OCI-LY1 (cell line): ENCODE measurements around the gene COL9A1.

ENCODE experiments used
- H2AFZ ChIP-seq: fragments of 200-600 bp; sonication (generic), shearing (Covaris generic); 2 replicates; pipeline ENCODE4 v1.6.0; 2014; ENCODE audit warnings: antibody characterized with exemption, mild to moderate bottlenecking, low read length
- H3F3A ChIP-seq: fragments of 200-600 bp; sonication (generic), shearing (Covaris generic); 2 replicates; pipeline ENCODE4 v1.6.0; 2014; ENCODE audit warnings: mild to moderate bottlenecking, antibody characterized with exemption, low read length, moderate library complexity; ENCODE audit not compliant: insufficient read depth
- H3K27ac ChIP-seq: fragments of 200-600 bp; sonication (generic); 2 replicates; pipeline ENCODE4 v1.5.1; 2014; ENCODE audit warnings: low read length, mixed run types, mild to moderate bottlenecking, low read depth; ENCODE audit not compliant: poor library complexity, severe bottlenecking
- H3K27me3 ChIP-seq: fragments of 200-600 bp; sonication (generic); 2 replicates; pipeline ENCODE4 v1.6.0; 2014; ENCODE audit warnings: antibody characterized with exemption, mild to moderate bottlenecking, low read length, moderate library complexity; ENCODE audit not compliant: insufficient read depth
- H3K36me3 ChIP-seq: fragments of 200-600 bp; sonication (generic); 2 replicates; pipeline ENCODE4 v1.6.1; 2014; ENCODE audit warnings: mild to moderate bottlenecking, antibody characterized with exemption, low read length, moderate library complexity, mixed read lengths; ENCODE audit not compliant: insufficient read depth
- H3K4me1 ChIP-seq: fragments of 200-600 bp; sonication (generic); 2 replicates; pipeline ENCODE4 v1.5.1; 2014; ENCODE audit warnings: mild to moderate bottlenecking, low read length, moderate library complexity; ENCODE audit not compliant: insufficient read depth, severe bottlenecking
- H3K4me2 ChIP-seq: fragments of 200-600 bp; sonication (generic), shearing (Covaris generic); 2 replicates; pipeline ENCODE4 v1.6.1; 2014; ENCODE audit warnings: low read length
- H3K4me3 ChIP-seq: fragments of 200-600 bp; sonication (generic); 2 replicates; pipeline ENCODE4 v1.5.1; 2014; ENCODE audit warnings: low read length, low read depth, mild to moderate bottlenecking, mixed read lengths; ENCODE audit not compliant: poor library complexity, severe bottlenecking
- H3K79me2 ChIP-seq: fragments of 200-600 bp; shearing (Covaris generic); 2 replicates; pipeline ENCODE4 v1.6.1; 2016; ENCODE audit warnings: mixed run types, low read length, mixed read lengths; ENCODE audit not compliant: insufficient read depth
- H3K9ac ChIP-seq: fragments of 200-600 bp; sonication (generic), shearing (Covaris generic); 2 replicates; pipeline ENCODE4 v1.6.1; 2014; ENCODE audit warnings: mild to moderate bottlenecking, low read length, mixed read lengths
- H3K9me2 ChIP-seq: fragments of 200-600 bp; sonication (generic), shearing (Covaris generic); 2 replicates; pipeline ENCODE4 v1.6.1; 2014; ENCODE audit warnings: low read depth, mild to moderate bottlenecking, low read length, mixed read lengths
- H3K9me3 ChIP-seq: fragments of 200-600 bp; shearing (Covaris generic); 2 replicates; pipeline ENCODE4 v1.6.1; 2014; ENCODE audit warnings: low read length, mixed read lengths
- H4K20me1 ChIP-seq: fragments of 200-600 bp; sonication (generic), shearing (Covaris generic); 2 replicates; pipeline ENCODE4 v1.6.0; 2016; ENCODE audit warnings: mild to moderate bottlenecking, low read length; ENCODE audit not compliant: insufficient read depth
- EZH2 ChIP-seq: fragments of 200-600 bp; sonication (generic), shearing (Covaris generic); IDR thresholded peaks from 2 replicates; pipeline ENCODE4 v1.8.0; 2017; ENCODE audit warnings: borderline replicate concordance, mixed run types, mild to moderate bottlenecking, antibody characterized with exemption, low read length, moderate library complexity, mixed read lengths
- TF ChIP-seq, protein P1 (sequence below): fragments of 200-600 bp; sonication (generic), shearing (Covaris generic); IDR thresholded peaks from 2 replicates; pipeline ENCODE4 v1.5.1; 2017; ENCODE audit warnings: mild to moderate bottlenecking, antibody characterized with exemption, low read length, moderate library complexity, mixed read lengths

Gene COL9A1

DNA sequence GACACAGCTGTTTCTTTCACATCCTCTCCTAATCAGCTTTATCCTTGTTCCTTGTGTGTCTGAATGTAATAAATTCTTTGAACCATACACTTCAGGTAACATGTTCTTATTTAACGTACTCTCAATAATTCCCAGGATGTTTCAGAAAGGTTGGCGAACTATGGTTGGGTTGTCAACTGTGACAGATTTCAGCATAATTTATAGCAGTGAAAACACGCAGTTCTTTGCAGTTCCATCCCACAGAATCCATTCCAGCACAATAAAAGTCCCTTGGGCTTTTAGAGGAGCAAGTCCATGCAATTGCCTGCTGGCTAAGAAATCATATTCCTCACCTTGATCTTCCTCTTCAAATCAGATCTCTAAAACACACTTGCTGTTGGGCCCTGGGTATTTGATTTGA, 119.3 kb downstream of the COL9A1 start:
- H3K4me1 ChIP-seq, result no peaks in the 10 kb centered on the region
- no peaks in the 10 kb centered on the region for H4K20me1 ChIP-seq
- no peak overlapping the region for H3K9ac ChIP-seq
- TF ChIP-seq, protein P1, sequence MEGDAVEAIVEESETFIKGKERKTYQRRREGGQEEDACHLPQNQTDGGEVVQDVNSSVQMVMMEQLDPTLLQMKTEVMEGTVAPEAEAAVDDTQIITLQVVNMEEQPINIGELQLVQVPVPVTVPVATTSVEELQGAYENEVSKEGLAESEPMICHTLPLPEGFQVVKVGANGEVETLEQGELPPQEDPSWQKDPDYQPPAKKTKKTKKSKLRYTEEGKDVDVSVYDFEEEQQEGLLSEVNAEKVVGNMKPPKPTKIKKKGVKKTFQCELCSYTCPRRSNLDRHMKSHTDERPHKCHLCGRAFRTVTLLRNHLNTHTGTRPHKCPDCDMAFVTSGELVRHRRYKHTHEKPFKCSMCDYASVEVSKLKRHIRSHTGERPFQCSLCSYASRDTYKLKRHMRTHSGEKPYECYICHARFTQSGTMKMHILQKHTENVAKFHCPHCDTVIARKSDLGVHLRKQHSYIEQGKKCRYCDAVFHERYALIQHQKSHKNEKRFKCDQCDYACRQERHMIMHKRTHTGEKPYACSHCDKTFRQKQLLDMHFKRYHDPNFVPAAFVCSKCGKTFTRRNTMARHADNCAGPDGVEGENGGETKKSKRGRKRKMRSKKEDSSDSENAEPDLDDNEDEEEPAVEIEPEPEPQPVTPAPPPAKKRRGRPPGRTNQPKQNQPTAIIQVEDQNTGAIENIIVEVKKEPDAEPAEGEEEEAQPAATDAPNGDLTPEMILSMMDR, result no peak
- no peak for TF ChIP-seq EZH2
- H3K4me2 ChIP-seq, result no peak overlapping the region
- H3K4me3 ChIP-seq, result no peak overlapping the region
- H3F3A ChIP-seq, result no peaks in the 10 kb centered on the region
- H3K27ac ChIP-seq, result no peak overlapping the region
- H3K9me2 ChIP-seq, result no peaks in the 10 kb centered on the region
- no peaks in the 10 kb centered on the region for H3K9me3 ChIP-seq
- no peaks in the 10 kb centered on the region for H3K36me3 ChIP-seq
- no peaks in the 10 kb centered on the region for H3K27me3 ChIP-seq
- no peak overlapping the region for H2AFZ ChIP-seq
- no peaks in the 10 kb centered on the region for H3K79me2 ChIP-seq

DNA sequence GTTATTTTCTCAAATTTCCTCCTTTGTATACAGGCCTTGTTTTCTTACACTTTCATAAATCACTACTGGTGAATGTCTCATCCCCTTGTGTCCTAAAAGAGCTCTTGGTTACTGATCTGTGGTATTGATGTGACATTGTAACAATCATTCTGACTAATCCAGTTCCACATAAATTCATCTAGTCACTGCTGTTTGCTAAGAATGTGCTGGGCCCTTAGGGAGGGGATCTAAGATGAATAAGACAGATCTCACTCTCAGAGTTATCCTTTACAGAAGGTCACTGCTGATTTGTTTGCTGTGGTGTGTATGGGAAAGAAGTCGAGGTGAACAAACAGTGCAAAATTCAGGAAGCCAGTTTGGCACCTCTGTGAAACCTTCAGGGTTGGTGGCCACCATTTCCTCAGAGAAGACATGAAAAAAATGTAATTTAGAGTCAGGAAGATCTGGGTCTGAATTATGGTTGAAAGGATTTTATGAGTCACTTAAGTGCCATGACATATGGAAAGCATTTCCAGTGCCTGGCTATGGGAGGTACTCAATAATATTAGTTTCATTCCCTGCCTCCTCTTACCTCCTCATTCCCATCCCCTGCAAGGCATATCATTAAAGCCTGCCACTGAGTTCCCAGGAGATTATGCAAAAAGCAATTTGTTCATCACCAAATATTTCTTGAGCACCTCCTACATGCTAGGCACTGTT, 121.8 kb downstream of the COL9A1 start:
- H3K4me2 ChIP-seq, result no peak overlapping the region
- no peak overlapping the region for H2AFZ ChIP-seq
- no peak overlapping the region for H3K4me3 ChIP-seq
- no peak overlapping the region for H3K9ac ChIP-seq
- no peaks in the 10 kb centered on the region for H3K79me2 ChIP-seq
- TF ChIP-seq, protein P1, result no peak
- no peak for TF ChIP-seq EZH2
- H3K27ac ChIP-seq, result no peak overlapping the region
- no peaks in the 10 kb centered on the region for H3K9me3 ChIP-seq
- H3K9me2 ChIP-seq, result no peaks in the 10 kb centered on the region
- H3K27me3 ChIP-seq, result no peaks in the 10 kb centered on the region
- H3F3A ChIP-seq, result no peaks in the 10 kb centered on the region
- no peaks in the 10 kb centered on the region for H3K36me3 ChIP-seq
- H3K4me1 ChIP-seq, result no peaks in the 10 kb centered on the region
- H4K20me1 ChIP-seq, result no peaks in the 10 kb centered on the region

DNA sequence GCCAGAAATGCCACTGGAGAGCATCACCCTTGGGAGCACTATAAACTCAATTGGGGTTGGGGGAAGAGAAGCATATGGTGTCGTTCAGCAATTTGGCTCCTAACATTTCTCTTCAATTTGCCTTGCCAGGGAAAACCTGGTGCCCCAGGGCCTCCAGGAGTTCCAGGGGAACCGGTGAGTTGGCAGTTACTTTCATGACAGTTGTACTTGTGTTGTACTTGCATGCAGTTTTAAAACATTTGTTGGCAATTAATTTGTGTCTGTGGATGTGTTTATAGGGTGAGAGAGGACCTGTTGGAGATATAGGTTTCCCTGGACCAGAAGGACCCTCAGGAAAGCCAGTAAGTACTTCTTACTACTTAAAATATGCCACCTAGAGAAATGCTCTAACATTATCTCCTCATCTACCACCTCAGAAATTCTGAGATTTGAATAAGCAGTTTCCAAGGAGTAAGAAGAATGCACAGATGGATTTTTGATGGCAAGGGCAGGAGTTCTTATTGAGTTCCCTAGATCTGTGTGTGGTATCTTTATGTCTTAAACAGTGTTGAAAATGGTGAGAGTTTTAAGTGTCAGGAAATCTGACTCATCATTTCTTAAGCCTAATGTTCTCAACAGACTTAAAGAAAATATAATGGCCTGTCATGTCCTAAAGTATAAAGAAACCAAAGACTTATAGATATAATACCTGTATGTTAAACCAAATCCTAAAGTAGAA, 122.5 kb downstream of the COL9A1 start:
- H3K4me3 ChIP-seq, result no peak overlapping the region
- no peak overlapping the region for H3K4me2 ChIP-seq
- H3K9ac ChIP-seq, result no peak overlapping the region
- H3K79me2 ChIP-seq, result no peaks in the 10 kb centered on the region
- H3K27ac ChIP-seq, result no peak overlapping the region
- no peaks in the 10 kb centered on the region for H3K9me3 ChIP-seq
- H2AFZ ChIP-seq, result no peak overlapping the region
- no peaks in the 10 kb centered on the region for H3F3A ChIP-seq
- no peaks in the 10 kb centered on the region; the same call in 1 of the 2 replicates for H4K20me1 ChIP-seq
- no peaks in the 10 kb centered on the region for H3K4me1 ChIP-seq
- H3K9me2 ChIP-seq, result no peaks in the 10 kb centered on the region
- no peaks in the 10 kb centered on the region for H3K36me3 ChIP-seq
- no peaks in the 10 kb centered on the region for H3K27me3 ChIP-seq
- TF ChIP-seq, protein P1, result no peak
- TF ChIP-seq EZH2, result no peak
